ENCODE data around the gene MND1.

MND1 gene

GRCh38 chr4:153325558-153325957, 18.9 kb upstream of the MND1 start:
- Histone ChIP-seq H2AFZ (ENCODE audit: low read length) (no peak overlapping the region), H3K9me2 (replicated peaks; ENCODE audit: low read depth, low read length) (no peaks in the 10 kb centered on the region), H3K36me3 (ENCODE audit: insufficient read depth, low read length) (peaks cover 3% of the 10 kb centered on the region; the same call in 1 of the 2 replicates), H3K9ac (ENCODE audit: low read depth, low read length, poor library complexity, severe bottlenecking) (no peak overlapping the region), H3K4me2 (ENCODE audit: low read depth, low read length, poor library complexity, severe bottlenecking) (no peak overlapping the region), H3K4me1 (ENCODE audit: insufficient read depth, low read length, poor library complexity, severe bottlenecking) (no peaks in the 10 kb centered on the region), H3K9me3 (ENCODE audit: insufficient read depth, low read depth, low read length) (no peaks in the 10 kb centered on the region), H3K27me3 (ENCODE audit: insufficient read depth, low read length, poor library complexity, severe bottlenecking) (no peaks in the 10 kb centered on the region), H4K20me1 (ENCODE audit: insufficient read depth, low read length, poor library complexity, severe bottlenecking) (no peaks in the 10 kb centered on the region), H3F3A (ENCODE audit: low read depth) (no peaks in the 10 kb centered on the region), H3K4me3 (ENCODE audit: low read length, poor library complexity, severe bottlenecking) (no peak overlapping the region), H3K79me2 (ENCODE audit: insufficient read depth, low read length) (no peaks in the 10 kb centered on the region)
- TF ChIP-seq EZH2phosphoT487 (IDR thresholded peaks at IDR 0.05; ENCODE audit: borderline replicate concordance), result no peak
- no peak for TF ChIP-seq CTCF (conservative IDR thresholded peaks at IDR 0.05; ENCODE audit: low read length)

GRCh38 chr4:153326513-153326912, 18.0 kb upstream of the MND1 start:
- no peak overlapping the region for H3K4me2 ChIP-seq (ENCODE audit: low read depth, low read length, poor library complexity, severe bottlenecking)

GRCh38 chr4:153327247-153327646, 17.2 kb upstream of the MND1 start:
- no peaks in the 10 kb centered on the region for H3F3A ChIP-seq (ENCODE audit: low read depth)
- H3K4me2 ChIP-seq (ENCODE audit: low read depth, low read length, poor library complexity, severe bottlenecking), result no peak overlapping the region
- no peaks in the 10 kb centered on the region for H3K79me2 ChIP-seq (ENCODE audit: insufficient read depth, low read length)
- H3K4me1 ChIP-seq (ENCODE audit: insufficient read depth, low read length, poor library complexity, severe bottlenecking), result no peaks in the 10 kb centered on the region
- no peak overlapping the region for H3K9ac ChIP-seq (ENCODE audit: low read depth, low read length, poor library complexity, severe bottlenecking)
- H3K36me3 ChIP-seq (ENCODE audit: insufficient read depth, low read length), result peaks cover 3% of the 10 kb centered on the region; the same call in 1 of the 2 replicates
- TF ChIP-seq EZH2phosphoT487 (IDR thresholded peaks at IDR 0.05; ENCODE audit: borderline replicate concordance) (no peak), CTCF (conservative IDR thresholded peaks at IDR 0.05; ENCODE audit: low read length) (no peak)
- no peaks in the 10 kb centered on the region for H3K9me3 ChIP-seq (ENCODE audit: insufficient read depth, low read depth, low read length)
- H3K9me2 ChIP-seq (replicated peaks; ENCODE audit: low read depth, low read length), result no peaks in the 10 kb centered on the region
- H3K4me3 ChIP-seq (ENCODE audit: low read length, poor library complexity, severe bottlenecking), result no peak overlapping the region
- no peaks in the 10 kb centered on the region for H3K27me3 ChIP-seq (ENCODE audit: insufficient read depth, low read length, poor library complexity, severe bottlenecking)
- H2AFZ ChIP-seq (ENCODE audit: low read length), result no peak overlapping the region
- H4K20me1 ChIP-seq (ENCODE audit: insufficient read depth, low read length, poor library complexity, severe bottlenecking), result no peaks in the 10 kb centered on the region

More at GRCh38 chr4:153326513-153326912, 18.0 kb upstream of the MND1 start:
- Histone ChIP-seq H3K4me3 (ENCODE audit: low read length, poor library complexity, severe bottlenecking) (no peak overlapping the region), H2AFZ (ENCODE audit: low read length) (no peak overlapping the region), H3F3A (ENCODE audit: low read depth) (no peaks in the 10 kb centered on the region), H3K4me1 (ENCODE audit: insufficient read depth, low read length, poor library complexity, severe bottlenecking) (no peaks in the 10 kb centered on the region), H3K79me2 (ENCODE audit: insufficient read depth, low read length) (no peaks in the 10 kb centered on the region), H4K20me1 (ENCODE audit: insufficient read depth, low read length, poor library complexity, severe bottlenecking) (no peaks in the 10 kb centered on the region), H3K9me3 (ENCODE audit: insufficient read depth, low read depth, low read length) (no peaks in the 10 kb centered on the region), H3K27me3 (ENCODE audit: insufficient read depth, low read length, poor library complexity, severe bottlenecking) (no peaks in the 10 kb centered on the region), H3K9me2 (replicated peaks; ENCODE audit: low read depth, low read length) (no peaks in the 10 kb centered on the region), H3K36me3 (ENCODE audit: insufficient read depth, low read length) (peaks cover 3% of the 10 kb centered on the region; the same call in 1 of the 2 replicates), H3K9ac (ENCODE audit: low read depth, low read length, poor library complexity, severe bottlenecking) (no peak overlapping the region)
- TF ChIP-seq EZH2phosphoT487 (IDR thresholded peaks at IDR 0.05; ENCODE audit: borderline replicate concordance) (no peak), CTCF (conservative IDR thresholded peaks at IDR 0.05; ENCODE audit: low read length) (no peak)
